Measurements from ENCODE around the gene DHCR7. TPM values are rescaled to one million over a fixed set of nuclear protein-coding genes. Genes with fewer than 3 reads are reported as not detected.

The DHCR7 gene
- total RNA-seq, 3 donors from 2014 or later (not counting 1 experiment from before 2014, with no cell fraction given), result 12.5 to 18.1 (median 15.9) TPM

GRCh38 chr11:71400216-71400615, 48.0 kb downstream of the DHCR7 start:
- intact Hi-C loops (cut with micrococcal nuclease), result no loop called here
- Histone ChIP-seq H3K36me3 (ENCODE audit: control insufficient read depth, insufficient read depth, low read length) (no peaks in the 10 kb centered on the region), H3K27ac (ENCODE audit: low read length) (no peak overlapping the region), H3K4me1 (ENCODE audit: control insufficient read depth, insufficient read depth, low read length) (no peaks in the 10 kb centered on the region), H3K4me3 (ENCODE audit: low read length) (no peak overlapping the region), H3K9me3 (ENCODE audit: control insufficient read depth, insufficient read depth, low read length) (no peaks in the 10 kb centered on the region), H3K27me3 (ENCODE audit: control insufficient read depth, insufficient read depth, low read length) (no peaks in the 10 kb centered on the region)
- H3K36me3 Mint-ChIP-seq, result no peaks in the 10 kb centered on the region
- no peak overlapping the region for H3K4me3 Mint-ChIP-seq
- H3K4me1 Mint-ChIP-seq, result no peaks in the 10 kb centered on the region
- no peak overlapping the region for H3K27ac Mint-ChIP-seq
- TF ChIP-seq CTCF (IDR thresholded peaks at IDR 0.05), result no peak
- WGBS (ENCODE audit: insufficient coverage), result 89% methylated on average over 9 of the region's 9 CpGs
- H3K27me3 Mint-ChIP-seq (ENCODE audit: low read depth in 2 of 2), result no peaks in the 10 kb centered on the region
- ATAC-seq (no peak), DNase-seq (no peak)
- peaks cover 6% of the 10 kb centered on the region in 2 donors for H3K9me3 Mint-ChIP-seq

GRCh38 chr11:71399341-71399740, 48.9 kb downstream of the DHCR7 start:
- peaks cover 6% of the 10 kb centered on the region in 2 donors for H3K9me3 Mint-ChIP-seq
- H3K4me1 Mint-ChIP-seq, result no peaks in the 10 kb centered on the region
- Histone ChIP-seq H3K27ac (ENCODE audit: low read length) (no peak overlapping the region), H3K36me3 (ENCODE audit: control insufficient read depth, insufficient read depth, low read length) (no peaks in the 10 kb centered on the region), H3K4me3 (ENCODE audit: low read length) (no peak overlapping the region), H3K27me3 (ENCODE audit: control insufficient read depth, insufficient read depth, low read length) (no peaks in the 10 kb centered on the region), H3K4me1 (ENCODE audit: control insufficient read depth, insufficient read depth, low read length) (no peaks in the 10 kb centered on the region), H3K9me3 (ENCODE audit: control insufficient read depth, insufficient read depth, low read length) (no peaks in the 10 kb centered on the region)
- no peaks in the 10 kb centered on the region for H3K36me3 Mint-ChIP-seq
- no peak overlapping the region for H3K4me3 Mint-ChIP-seq
- DNase-seq (no peak), ATAC-seq (no peak)
- intact Hi-C loops (cut with micrococcal nuclease), result no loop called here
- TF ChIP-seq CTCF (IDR thresholded peaks at IDR 0.05), result no peak
- no peak overlapping the region for H3K27ac Mint-ChIP-seq
- no peaks in the 10 kb centered on the region for H3K27me3 Mint-ChIP-seq (ENCODE audit: low read depth in 2 of 2)
- WGBS (ENCODE audit: insufficient coverage), result 92% methylated on average over 7 of the region's 7 CpGs

- Histone ChIP-seq H3K9me3 (ENCODE audit: control insufficient read depth, insufficient read depth, low read length) (no peaks in the 10 kb centered on the region), H3K27me3 (ENCODE audit: control insufficient read depth, insufficient read depth, low read length) (no peaks in the 10 kb centered on the region), H3K36me3 (ENCODE audit: control insufficient read depth, insufficient read depth, low read length) (no peaks in the 10 kb centered on the region), H3K27ac (ENCODE audit: low read length) (no peak overlapping the region), H3K4me3 (ENCODE audit: low read length) (no peak overlapping the region), H3K4me1 (ENCODE audit: control insufficient read depth, insufficient read depth, low read length) (no peaks in the 10 kb centered on the region)
- H3K27me3 Mint-ChIP-seq (ENCODE audit: low read depth in 2 of 2), result peaks cover 0 to 3% of the 10 kb centered on the region in 2 donors
- ATAC-seq (no peak), DNase-seq (no peak)
- intact Hi-C loops (cut with micrococcal nuclease), result no loop called here
- no peak overlapping the region for H3K27ac Mint-ChIP-seq
- 92% methylated on average over 17 of the region's 17 CpGs for WGBS (ENCODE audit: insufficient coverage)
- H3K4me3 Mint-ChIP-seq, result no peak overlapping the region
- H3K36me3 Mint-ChIP-seq, result no peaks in the 10 kb centered on the region
- TF ChIP-seq CTCF (IDR thresholded peaks at IDR 0.05), result no peak
- H3K4me1 Mint-ChIP-seq, result no peaks in the 10 kb centered on the region
- H3K9me3 Mint-ChIP-seq, result no peaks in the 10 kb centered on the region
These were observed 50.2 kb downstream of the DHCR7 start for GRCh38 chr11:71397961-71398360.

GRCh38 chr11:71397331-71397860, 50.8 kb downstream of the DHCR7 start:
- intact Hi-C loops (cut with micrococcal nuclease), result no loop called here

More at GRCh38 chr11:71397331-71397860, 50.8 kb downstream of the DHCR7 start:
- H3K9me3 ChIP-seq (ENCODE audit: control insufficient read depth, insufficient read depth, low read length), result no peaks in the 10 kb centered on the region
- Mint-ChIP-seq H3K36me3 (no peaks in the 10 kb centered on the region), H3K9me3 (no peaks in the 10 kb centered on the region), H3K4me3 (no peak overlapping the region), H3K27ac (no peak overlapping the region), H3K4me1 (no peaks in the 10 kb centered on the region), H3K27me3 (ENCODE audit: low read depth in 2 of 2) (peaks cover 2 to 4% of the 10 kb centered on the region in 2 donors)
- no peaks in the 10 kb centered on the region for H3K4me1 ChIP-seq (ENCODE audit: control insufficient read depth, insufficient read depth, low read length)
- ATAC-seq (no peak), DNase-seq (no peak)
- no peak overlapping the region for H3K4me3 ChIP-seq (ENCODE audit: low read length)
- 80% methylated on average over 10 of the region's 10 CpGs for whole genome bisulfite sequencing (ENCODE audit: insufficient coverage)
- no peaks in the 10 kb centered on the region for H3K36me3 ChIP-seq (ENCODE audit: control insufficient read depth, insufficient read depth, low read length)
- no peaks in the 10 kb centered on the region for H3K27me3 ChIP-seq (ENCODE audit: control insufficient read depth, insufficient read depth, low read length)
- no peak for TF ChIP-seq CTCF (IDR thresholded peaks at IDR 0.05)
- no peak overlapping the region for H3K27ac ChIP-seq (ENCODE audit: low read length)
